Cardiac fibroblast (primary cell): ENCODE measurements around the gene SEMA4D.

Experiments used
- DNase-seq, 2 donors: peaks; one replicate each; pipeline versions ENCODE4 v3.0.0 to v3.0.0-alpha.2; 2010; ENCODE audit warnings: low read depth in 2 of 2
- H3K4me3 ChIP-seq, 2 donors: replicated peaks in 1 of 2; 1 replicate in 1 of 2; 2 replicates in 1 of 2; pipeline ENCODE4 v1.5.1; 2011; ENCODE audit warnings: low read depth in 2 of 2, low read length in 2 of 2, mild to moderate bottlenecking in 2 of 2, moderate library complexity in 1 of 2
- CTCF ChIP-seq: IDR thresholded peaks from one replicate; pipeline ENCODE4 v1.5.1; 2011; ENCODE audit warnings: low read depth, mild to moderate bottlenecking, low read length, inconsistent platforms

SEMA4D gene

GRCh38 chr9:89317282-89317681 lies 180.6 kb downstream of the SEMA4D start:
- H3K4me3 ChIP-seq = no peak overlapping the region
- no peak for TF ChIP-seq CTCF
- no peak for DNase-seq

DNA sequence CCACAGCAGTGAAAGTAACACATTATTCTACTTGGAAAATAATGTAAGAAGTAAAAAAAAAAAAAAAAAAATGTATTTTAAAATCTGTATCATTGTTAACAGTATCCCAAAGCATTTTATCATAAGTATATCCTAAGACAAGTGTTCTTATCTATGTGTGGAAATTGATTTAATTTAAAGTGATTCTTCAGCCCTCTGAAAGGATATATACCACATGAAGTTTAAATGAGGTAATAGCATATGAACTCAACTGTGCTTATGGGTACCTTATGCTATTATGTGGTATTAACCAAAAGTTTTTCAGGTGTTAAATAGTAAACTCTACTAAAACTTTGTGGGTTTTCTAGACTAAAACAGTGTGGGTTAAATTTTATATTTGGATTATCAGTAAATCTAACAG lies 182.4 kb downstream of the SEMA4D start:
- no peak for TF ChIP-seq CTCF
- H3K4me3 ChIP-seq = no peak overlapping the region
- DNase-seq = no peak

- TF ChIP-seq CTCF = no peak
- no peak for DNase-seq
- H3K4me3 ChIP-seq = peak overlapping the region in 1 of 2 donors; percentile 82
Measured at GRCh38 chr9:89314955-89315354, 183.0 kb downstream of the SEMA4D start.

DNA sequence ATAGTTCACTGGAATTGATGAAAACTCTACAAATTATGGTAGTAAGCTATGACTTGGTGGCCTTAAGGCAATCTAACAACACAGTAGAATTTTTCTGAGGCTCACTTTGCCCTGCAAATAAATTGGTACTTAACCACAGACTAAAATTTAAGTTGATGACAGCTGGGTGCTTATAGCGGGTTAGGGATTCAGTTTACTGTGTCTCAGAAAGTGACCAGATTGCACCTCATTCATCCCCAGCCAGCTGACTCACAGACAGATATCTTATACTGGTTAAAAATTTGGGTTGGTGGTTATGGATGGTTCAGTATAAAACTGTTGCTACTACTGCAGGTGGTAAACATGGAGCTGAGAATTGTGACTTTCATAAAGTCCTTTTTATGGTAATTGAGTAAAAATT lies 184.1 kb downstream of the SEMA4D start:
- peak overlapping the region in 1 of 2 donors; percentile 82 for H3K4me3 ChIP-seq
- no peak for TF ChIP-seq CTCF
- peak; percentile 19 to 33 for DNase-seq

DNA sequence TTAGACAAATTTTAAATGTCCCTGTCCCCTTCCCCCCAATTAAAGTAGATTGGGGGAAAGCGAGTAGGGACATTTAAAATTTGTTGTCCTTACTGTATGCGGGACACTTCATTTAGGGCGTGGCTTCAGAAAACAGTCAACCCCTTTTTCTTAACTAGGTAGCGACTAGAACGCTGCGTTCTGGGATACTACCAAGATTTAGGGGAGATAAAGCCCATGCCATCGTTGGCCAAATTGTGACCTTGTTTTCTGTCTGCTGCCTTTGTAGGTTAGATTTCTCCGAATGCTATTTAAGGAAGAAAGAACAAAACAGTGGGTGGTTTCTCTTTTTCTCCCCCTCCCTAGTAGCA lies 185.7 kb downstream of the SEMA4D start:
- DNase-seq = peak; percentile 35 to 47
- peak overlapping the region; percentile 82 to 85 for H3K4me3 ChIP-seq
- TF ChIP-seq CTCF = no peak

- H3K4me3 ChIP-seq = peak overlapping the region; percentile 82 to 85
- peak in 1 of 2 donors; percentile 21 for DNase-seq
- TF ChIP-seq CTCF = no peak
Measured at GRCh38 chr9:89311346-89312221, 186.3 kb downstream of the SEMA4D start.
